WTC11 (cell line): Measurements from ENCODE around the gene NOD1. TPM values are rescaled to one million over a fixed set of nuclear protein-coding genes. Genes with fewer than 3 reads are reported as not detected.

Experiments
- ATAC-seq: fragments of 200-7000 bp; cut with Tn5 transposase; 2 replicates; pipeline ENCODE4 v1.10.0; 2021; ENCODE audit warnings: mild to moderate bottlenecking, moderate library complexity
- CTCF ChIA-PET: fragments of 300-600 bp; sonication (Branson Sonifier 250); formaldehyde crosslinking; loops from one replicate; lab custom pipeline; 2021; ENCODE audit warnings: antibody characterized with exemption; lab: Charles Lee
- POLR2A ChIA-PET: fragments of 350-600 bp; sonication (Branson Sonifier 250); formaldehyde crosslinking; loops from one replicate; lab custom pipeline; 2021; ENCODE audit warnings: antibody characterized with exemption; lab: Charles Lee
- DNase-seq: peaks from one replicate; pipeline ENCODE4 v3.0.0; 2021; ENCODE audit warnings: low spot score
- H3K27ac Mint-ChIP-seq: 2 replicates; pipeline ENCODE4 v1.8.0; 2021; ENCODE audit warnings: mixed read lengths
- H3K27me3 Mint-ChIP-seq: 2 replicates; pipeline ENCODE4 v1.8.0; 2021; ENCODE audit warnings: low read depth, mild to moderate bottlenecking, moderate library complexity, mixed read lengths
- H3K36me3 Mint-ChIP-seq: 2 replicates; pipeline ENCODE4 v1.8.0; 2021; ENCODE audit warnings: mixed read lengths
- H3K4me1 Mint-ChIP-seq: 2 replicates; pipeline ENCODE4 v1.8.0; 2022; ENCODE audit warnings: mixed read lengths
- H3K4me3 Mint-ChIP-seq: 2 replicates; pipeline ENCODE4 v1.8.0; 2021; ENCODE audit warnings: mild to moderate bottlenecking, moderate library complexity, mixed read lengths
- H3K9me3 Mint-ChIP-seq: 2 replicates; pipeline ENCODE4 v1.8.0; 2021; ENCODE audit warnings: mixed read lengths
- CREM ChIP-seq: sonication (generic); formaldehyde crosslinking; IDR thresholded peaks from 2 replicates; pipeline ENCODE4 v1.8.1; 2022; ENCODE audit warnings: mild to moderate bottlenecking, missing genetic modification reagents, moderate library complexity
- ELF4 ChIP-seq: sonication (generic); formaldehyde crosslinking; IDR thresholded peaks from 2 replicates; pipeline ENCODE4 v1.8.1; 2022; ENCODE audit warnings: low read depth, mild to moderate bottlenecking, moderate library complexity, missing genetic modification reagents
- FOXK1 ChIP-seq: sonication (generic); formaldehyde crosslinking; IDR thresholded peaks from 2 replicates; pipeline ENCODE4 v1.8.0; 2022; ENCODE audit warnings: mild to moderate bottlenecking, moderate library complexity, missing genetic modification reagents
- MYBL2 ChIP-seq: sonication (generic); formaldehyde crosslinking; IDR thresholded peaks from 2 replicates; pipeline ENCODE4 v1.8.1; 2023; ENCODE audit warnings: mild to moderate bottlenecking, moderate library complexity, missing genetic modification reagents
- NR2C2 ChIP-seq: sonication (generic); formaldehyde crosslinking; IDR thresholded peaks from 2 replicates; pipeline ENCODE4 v1.8.0; 2022; ENCODE audit warnings: mild to moderate bottlenecking, missing genetic modification reagents
- OVOL2 ChIP-seq: fragments of 250-450 bp; sonication (Bioruptor Pico); IDR thresholded peaks from 2 replicates; pipeline ENCODE4 v1.9.0; 2021; ENCODE audit warnings: mild to moderate bottlenecking, borderline replicate concordance
- TCF7 ChIP-seq: sonication (generic); formaldehyde crosslinking; IDR thresholded peaks from 2 replicates; pipeline ENCODE4 v1.8.0; 2022; ENCODE audit warnings: mild to moderate bottlenecking, low read depth, missing genetic modification reagents, moderate library complexity
- TEAD1 ChIP-seq: sonication (generic); formaldehyde crosslinking; IDR thresholded peaks from 2 replicates; pipeline ENCODE4 v1.8.0; 2022; ENCODE audit warnings: mild to moderate bottlenecking, missing genetic modification reagents
- ZNF121 ChIP-seq: sonication (generic); formaldehyde crosslinking; IDR thresholded peaks from 2 replicates; pipeline ENCODE4 v1.8.0; 2023; ENCODE audit warnings: missing genetic modification reagents
- total RNA-seq: library from RNA; stranded (reverse); gene quantifications from 3 replicates; pipeline ENCODE4 v1.2.3, GENCODE V29; 2021
- TF ChIP-seq, protein P1 (sequence below): sonication (generic); formaldehyde crosslinking; conservative IDR thresholded peaks from 2 replicates; pipeline ENCODE4 v1.8.1; 2022; ENCODE audit warnings: mild to moderate bottlenecking, missing genetic modification reagents
- TF ChIP-seq, protein P2 (sequence below): fragments of 250-450 bp; sonication (Bioruptor Pico); conservative IDR thresholded peaks from 2 replicates; pipeline ENCODE4 v1.9.0; 2021; ENCODE audit warnings: mild to moderate bottlenecking
- TF ChIP-seq, protein P3 (sequence below): fragments of 250-450 bp; sonication (Bioruptor Pico); IDR thresholded peaks from 2 replicates; pipeline ENCODE4 v1.8.0; 2021; ENCODE audit warnings: mild to moderate bottlenecking
- TF ChIP-seq, protein P4 (sequence below): sonication (generic); formaldehyde crosslinking; IDR thresholded peaks from 2 replicates; pipeline ENCODE4 v1.8.0; 2022; ENCODE audit warnings: mild to moderate bottlenecking, missing genetic modification reagents
- TF ChIP-seq, protein P5 (sequence below): fragments of 250-450 bp; sonication (Bioruptor Pico); IDR thresholded peaks from 2 replicates; pipeline ENCODE4 v1.9.0; 2021; ENCODE audit warnings: mild to moderate bottlenecking
- TF ChIP-seq, protein P6 (sequence below): sonication (generic); formaldehyde crosslinking; IDR thresholded peaks from 2 replicates; pipeline ENCODE4 v1.8.1; 2023; ENCODE audit warnings: mild to moderate bottlenecking, missing genetic modification reagents
- TF ChIP-seq, protein P7 (sequence below): sonication (generic); formaldehyde crosslinking; IDR thresholded peaks from 2 replicates; pipeline ENCODE4 v1.8.1; 2023; ENCODE audit warnings: mild to moderate bottlenecking, missing genetic modification reagents, moderate library complexity
- TF ChIP-seq, protein P8 (sequence below): sonication (generic); formaldehyde crosslinking; IDR thresholded peaks from 2 replicates; pipeline ENCODE4 v1.8.1; 2022; ENCODE audit warnings: low read depth, missing genetic modification reagents, borderline replicate concordance

NOD1 gene
- total RNA-seq, 1 experiment from 2014 or later: 6.4 TPM

DNA sequence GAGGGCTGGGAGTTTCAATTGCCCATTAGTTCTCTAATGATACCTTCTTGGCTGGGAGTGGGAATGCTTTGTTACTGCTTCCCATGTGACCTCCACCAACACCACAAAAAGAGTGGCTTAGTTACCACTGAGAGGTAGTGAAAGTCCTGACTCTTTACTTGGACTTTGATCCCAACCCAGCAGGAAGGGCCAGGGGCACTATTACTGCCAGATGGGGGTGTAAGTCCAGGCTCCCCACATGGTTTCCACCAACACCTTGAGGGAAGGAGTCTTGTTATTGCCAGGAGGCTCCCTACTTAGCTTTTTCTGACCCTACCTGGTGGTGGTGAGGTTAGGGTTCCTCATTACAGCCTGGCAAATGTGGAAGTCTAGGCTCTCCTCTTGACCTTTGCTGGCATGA lies 14.6 kb upstream of the NOD1 start:
- CTCF ChIA-PET: no interaction called here
- Mint-ChIP-seq H3K4me1 (no peaks in the 10 kb centered on the region), H3K4me3 (no peak overlapping the region), H3K27ac (no peak overlapping the region), H3K27me3 (no peaks in the 10 kb centered on the region; the same call in none of the 2 replicates), H3K36me3 (peaks cover 54% of the 10 kb centered on the region), H3K9me3 (peaks cover 59% of the 10 kb centered on the region)
- POLR2A ChIA-PET: no interaction called here
- ATAC-seq (no peak), DNase-seq (no peak)
- TF ChIP-seq, protein P1, sequence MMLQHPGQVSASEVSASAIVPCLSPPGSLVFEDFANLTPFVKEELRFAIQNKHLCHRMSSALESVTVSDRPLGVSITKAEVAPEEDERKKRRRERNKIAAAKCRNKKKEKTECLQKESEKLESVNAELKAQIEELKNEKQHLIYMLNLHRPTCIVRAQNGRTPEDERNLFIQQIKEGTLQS: no peak
- TF ChIP-seq, protein P2, sequence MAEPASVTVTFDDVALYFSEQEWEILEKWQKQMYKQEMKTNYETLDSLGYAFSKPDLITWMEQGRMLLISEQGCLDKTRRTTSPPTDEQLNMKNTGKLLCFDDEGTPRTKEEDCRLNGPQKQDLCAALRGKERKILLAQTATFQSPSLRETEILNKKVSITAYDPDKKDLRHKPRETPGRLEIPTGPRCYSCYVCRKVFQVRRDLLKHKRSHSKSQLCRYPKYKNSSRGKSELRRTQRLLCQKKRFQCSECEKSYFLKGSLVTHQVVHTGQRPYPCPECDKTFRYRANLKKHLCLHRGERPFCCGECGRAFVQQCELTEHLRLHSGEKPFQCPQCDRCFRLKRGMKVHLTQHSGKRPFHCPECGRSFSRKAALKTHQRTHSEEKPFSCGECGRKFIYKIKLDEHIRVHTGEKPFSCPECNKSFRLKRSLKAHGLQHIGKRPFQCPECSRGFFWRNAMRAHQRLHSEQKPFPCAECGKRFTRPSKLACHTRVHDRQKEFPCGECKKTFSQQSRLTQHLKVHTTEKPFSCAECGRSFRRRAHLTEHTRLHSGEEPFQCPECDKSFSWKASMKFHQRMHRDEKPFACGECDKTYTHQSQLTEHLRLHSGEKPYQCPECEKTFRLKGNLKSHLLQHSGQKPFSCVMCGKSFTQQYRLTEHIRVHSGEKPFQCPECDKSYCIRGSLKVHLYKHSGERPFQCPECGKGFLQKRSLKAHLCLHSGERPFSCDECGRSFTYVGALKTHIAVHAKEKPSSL (CRISPR knock-in tag): no peak
- TF ChIP-seq, protein P3, sequence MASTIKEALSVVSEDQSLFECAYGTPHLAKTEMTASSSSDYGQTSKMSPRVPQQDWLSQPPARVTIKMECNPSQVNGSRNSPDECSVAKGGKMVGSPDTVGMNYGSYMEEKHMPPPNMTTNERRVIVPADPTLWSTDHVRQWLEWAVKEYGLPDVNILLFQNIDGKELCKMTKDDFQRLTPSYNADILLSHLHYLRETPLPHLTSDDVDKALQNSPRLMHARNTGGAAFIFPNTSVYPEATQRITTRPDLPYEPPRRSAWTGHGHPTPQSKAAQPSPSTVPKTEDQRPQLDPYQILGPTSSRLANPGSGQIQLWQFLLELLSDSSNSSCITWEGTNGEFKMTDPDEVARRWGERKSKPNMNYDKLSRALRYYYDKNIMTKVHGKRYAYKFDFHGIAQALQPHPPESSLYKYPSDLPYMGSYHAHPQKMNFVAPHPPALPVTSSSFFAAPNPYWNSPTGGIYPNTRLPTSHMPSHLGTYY: no peak
- TF ChIP-seq OVOL2 (CRISPR knock-in tag) (no peak), TEAD1 (CRISPR knock-in tag) (no peak), TCF7 (CRISPR knock-in tag) (no peak), ELF4 (CRISPR knock-in tag) (no peak), NR2C2 (CRISPR knock-in tag) (no peak), ZNF121 (CRISPR knock-in tag) (no peak)
- TF ChIP-seq, protein P4, sequence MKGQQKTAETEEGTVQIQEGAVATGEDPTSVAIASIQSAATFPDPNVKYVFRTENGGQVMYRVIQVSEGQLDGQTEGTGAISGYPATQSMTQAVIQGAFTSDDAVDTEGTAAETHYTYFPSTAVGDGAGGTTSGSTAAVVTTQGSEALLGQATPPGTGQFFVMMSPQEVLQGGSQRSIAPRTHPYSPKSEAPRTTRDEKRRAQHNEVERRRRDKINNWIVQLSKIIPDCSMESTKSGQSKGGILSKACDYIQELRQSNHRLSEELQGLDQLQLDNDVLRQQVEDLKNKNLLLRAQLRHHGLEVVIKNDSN: no peak
- TF ChIP-seq, protein P5, sequence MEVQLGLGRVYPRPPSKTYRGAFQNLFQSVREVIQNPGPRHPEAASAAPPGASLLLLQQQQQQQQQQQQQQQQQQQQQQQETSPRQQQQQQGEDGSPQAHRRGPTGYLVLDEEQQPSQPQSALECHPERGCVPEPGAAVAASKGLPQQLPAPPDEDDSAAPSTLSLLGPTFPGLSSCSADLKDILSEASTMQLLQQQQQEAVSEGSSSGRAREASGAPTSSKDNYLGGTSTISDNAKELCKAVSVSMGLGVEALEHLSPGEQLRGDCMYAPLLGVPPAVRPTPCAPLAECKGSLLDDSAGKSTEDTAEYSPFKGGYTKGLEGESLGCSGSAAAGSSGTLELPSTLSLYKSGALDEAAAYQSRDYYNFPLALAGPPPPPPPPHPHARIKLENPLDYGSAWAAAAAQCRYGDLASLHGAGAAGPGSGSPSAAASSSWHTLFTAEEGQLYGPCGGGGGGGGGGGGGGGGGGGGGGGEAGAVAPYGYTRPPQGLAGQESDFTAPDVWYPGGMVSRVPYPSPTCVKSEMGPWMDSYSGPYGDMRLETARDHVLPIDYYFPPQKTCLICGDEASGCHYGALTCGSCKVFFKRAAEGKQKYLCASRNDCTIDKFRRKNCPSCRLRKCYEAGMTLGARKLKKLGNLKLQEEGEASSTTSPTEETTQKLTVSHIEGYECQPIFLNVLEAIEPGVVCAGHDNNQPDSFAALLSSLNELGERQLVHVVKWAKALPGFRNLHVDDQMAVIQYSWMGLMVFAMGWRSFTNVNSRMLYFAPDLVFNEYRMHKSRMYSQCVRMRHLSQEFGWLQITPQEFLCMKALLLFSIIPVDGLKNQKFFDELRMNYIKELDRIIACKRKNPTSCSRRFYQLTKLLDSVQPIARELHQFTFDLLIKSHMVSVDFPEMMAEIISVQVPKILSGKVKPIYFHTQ (CRISPR knock-in tag): no peak

DNA sequence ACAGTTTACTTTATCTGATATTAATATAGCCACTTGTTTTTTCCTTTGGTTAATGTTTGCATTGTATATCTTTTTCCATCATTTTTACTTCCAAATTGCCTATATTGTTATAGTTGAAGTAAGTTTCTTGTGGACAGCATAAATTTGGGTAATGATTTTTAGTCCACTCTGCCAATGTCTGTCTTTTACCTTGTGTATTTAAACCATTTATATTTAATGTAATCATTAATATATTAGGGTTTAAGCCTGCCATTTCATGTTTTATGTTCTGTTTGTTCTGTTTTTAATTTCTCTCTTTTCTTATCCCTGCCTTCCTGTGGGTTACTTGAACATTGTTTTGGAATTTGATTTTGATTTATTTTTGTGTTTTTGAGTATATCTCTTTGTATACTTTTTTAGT lies 12.8 kb upstream of the NOD1 start:
- no peak for DNase-seq
- Mint-ChIP-seq H3K4me3 (no peak overlapping the region), H3K9me3 (peaks cover 56% of the 10 kb centered on the region), H3K27me3 (no peaks in the 10 kb centered on the region; the same call in none of the 2 replicates), H3K4me1 (no peaks in the 10 kb centered on the region), H3K36me3 (peaks cover 46% of the 10 kb centered on the region), H3K27ac (no peak overlapping the region)
- CTCF ChIA-PET: no interaction called here
- no peak for ATAC-seq
- TF ChIP-seq, protein P6, sequence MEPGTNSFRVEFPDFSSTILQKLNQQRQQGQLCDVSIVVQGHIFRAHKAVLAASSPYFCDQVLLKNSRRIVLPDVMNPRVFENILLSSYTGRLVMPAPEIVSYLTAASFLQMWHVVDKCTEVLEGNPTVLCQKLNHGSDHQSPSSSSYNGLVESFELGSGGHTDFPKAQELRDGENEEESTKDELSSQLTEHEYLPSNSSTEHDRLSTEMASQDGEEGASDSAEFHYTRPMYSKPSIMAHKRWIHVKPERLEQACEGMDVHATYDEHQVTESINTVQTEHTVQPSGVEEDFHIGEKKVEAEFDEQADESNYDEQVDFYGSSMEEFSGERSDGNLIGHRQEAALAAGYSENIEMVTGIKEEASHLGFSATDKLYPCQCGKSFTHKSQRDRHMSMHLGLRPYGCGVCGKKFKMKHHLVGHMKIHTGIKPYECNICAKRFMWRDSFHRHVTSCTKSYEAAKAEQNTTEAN: no peak
- TF ChIP-seq, protein P7, sequence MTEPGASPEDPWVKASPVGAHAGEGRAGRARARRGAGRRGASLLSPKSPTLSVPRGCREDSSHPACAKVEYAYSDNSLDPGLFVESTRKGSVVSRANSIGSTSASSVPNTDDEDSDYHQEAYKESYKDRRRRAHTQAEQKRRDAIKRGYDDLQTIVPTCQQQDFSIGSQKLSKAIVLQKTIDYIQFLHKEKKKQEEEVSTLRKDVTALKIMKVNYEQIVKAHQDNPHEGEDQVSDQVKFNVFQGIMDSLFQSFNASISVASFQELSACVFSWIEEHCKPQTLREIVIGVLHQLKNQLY (CRISPR knock-in tag): no peak
- no peak for TF ChIP-seq CREM
- TF ChIP-seq, protein P3: no peak
- no peak for TF ChIP-seq MYBL2 (CRISPR knock-in tag)
- no peak for TF ChIP-seq FOXK1 (CRISPR knock-in tag)
- TF ChIP-seq, protein P8, sequence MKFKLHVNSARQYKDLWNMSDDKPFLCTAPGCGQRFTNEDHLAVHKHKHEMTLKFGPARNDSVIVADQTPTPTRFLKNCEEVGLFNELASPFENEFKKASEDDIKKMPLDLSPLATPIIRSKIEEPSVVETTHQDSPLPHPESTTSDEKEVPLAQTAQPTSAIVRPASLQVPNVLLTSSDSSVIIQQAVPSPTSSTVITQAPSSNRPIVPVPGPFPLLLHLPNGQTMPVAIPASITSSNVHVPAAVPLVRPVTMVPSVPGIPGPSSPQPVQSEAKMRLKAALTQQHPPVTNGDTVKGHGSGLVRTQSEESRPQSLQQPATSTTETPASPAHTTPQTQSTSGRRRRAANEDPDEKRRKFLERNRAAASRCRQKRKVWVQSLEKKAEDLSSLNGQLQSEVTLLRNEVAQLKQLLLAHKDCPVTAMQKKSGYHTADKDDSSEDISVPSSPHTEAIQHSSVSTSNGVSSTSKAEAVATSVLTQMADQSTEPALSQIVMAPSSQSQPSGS (CRISPR knock-in tag): no peak
- POLR2A ChIA-PET: no interaction called here
